ENCODE data around the gene ADAMTS4.

DNA sequence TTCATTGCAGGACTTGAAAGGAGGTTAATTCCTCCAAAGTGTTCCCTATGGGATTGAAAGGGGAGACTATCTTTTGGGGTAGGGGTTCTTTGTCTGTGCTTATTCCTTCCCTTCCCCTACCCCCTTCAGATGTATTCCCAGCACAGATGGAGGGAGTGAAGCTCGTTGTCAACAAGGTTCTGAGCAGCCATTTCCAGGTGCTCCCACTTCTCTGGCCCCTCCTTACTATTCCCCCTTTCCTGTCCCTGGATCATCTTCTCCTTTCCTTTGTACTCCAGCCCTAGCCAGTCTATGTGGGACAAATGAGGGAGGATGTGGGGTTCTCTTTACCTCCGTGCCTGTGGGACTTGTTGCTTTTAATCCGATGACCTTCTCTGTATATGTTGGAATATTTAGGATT, 27.9 kb upstream of the ADAMTS4 start:
- TF ChIP-seq, protein P1, sequence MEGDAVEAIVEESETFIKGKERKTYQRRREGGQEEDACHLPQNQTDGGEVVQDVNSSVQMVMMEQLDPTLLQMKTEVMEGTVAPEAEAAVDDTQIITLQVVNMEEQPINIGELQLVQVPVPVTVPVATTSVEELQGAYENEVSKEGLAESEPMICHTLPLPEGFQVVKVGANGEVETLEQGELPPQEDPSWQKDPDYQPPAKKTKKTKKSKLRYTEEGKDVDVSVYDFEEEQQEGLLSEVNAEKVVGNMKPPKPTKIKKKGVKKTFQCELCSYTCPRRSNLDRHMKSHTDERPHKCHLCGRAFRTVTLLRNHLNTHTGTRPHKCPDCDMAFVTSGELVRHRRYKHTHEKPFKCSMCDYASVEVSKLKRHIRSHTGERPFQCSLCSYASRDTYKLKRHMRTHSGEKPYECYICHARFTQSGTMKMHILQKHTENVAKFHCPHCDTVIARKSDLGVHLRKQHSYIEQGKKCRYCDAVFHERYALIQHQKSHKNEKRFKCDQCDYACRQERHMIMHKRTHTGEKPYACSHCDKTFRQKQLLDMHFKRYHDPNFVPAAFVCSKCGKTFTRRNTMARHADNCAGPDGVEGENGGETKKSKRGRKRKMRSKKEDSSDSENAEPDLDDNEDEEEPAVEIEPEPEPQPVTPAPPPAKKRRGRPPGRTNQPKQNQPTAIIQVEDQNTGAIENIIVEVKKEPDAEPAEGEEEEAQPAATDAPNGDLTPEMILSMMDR (IDR thresholded peaks at IDR 0.05; ENCODE audit: borderline replicate concordance, extremely low read depth, low read length, poor library complexity, severe bottlenecking) = no peak
- TF ChIP-seq EZH2 (IDR thresholded peaks at IDR 0.05; ENCODE audit: borderline replicate concordance, low read depth, low read length, severe bottlenecking) = no peak
